Stimulated activated CD4-positive, alpha-beta T cell treated with anti-CD3 and anti-CD28 coated beads, TNF-alpha, amount 100 ng/mL, for 1 hour (primary cell): ENCODE measurements around the gene SORBS1.

ENCODE experiments used
- DNase-seq, 3 donors: peaks; one replicate each; pipeline ENCODE4 v3.0.0-alpha.2; 2020; ENCODE audit warnings: low read depth in 3 of 3, low spot score in 1 of 3

SORBS1 gene

GRCh38 chr10:95414844-95415485 is 146.2 kb downstream of the SORBS1 start:
- no peak for DNase-seq

GRCh38 chr10:95414016-95414830 is 146.9 kb downstream of the SORBS1 start:
- DNase-seq = no peak

GRCh38 chr10:95413588-95413987 is 147.6 kb downstream of the SORBS1 start:
- no peak for DNase-seq

DNA sequence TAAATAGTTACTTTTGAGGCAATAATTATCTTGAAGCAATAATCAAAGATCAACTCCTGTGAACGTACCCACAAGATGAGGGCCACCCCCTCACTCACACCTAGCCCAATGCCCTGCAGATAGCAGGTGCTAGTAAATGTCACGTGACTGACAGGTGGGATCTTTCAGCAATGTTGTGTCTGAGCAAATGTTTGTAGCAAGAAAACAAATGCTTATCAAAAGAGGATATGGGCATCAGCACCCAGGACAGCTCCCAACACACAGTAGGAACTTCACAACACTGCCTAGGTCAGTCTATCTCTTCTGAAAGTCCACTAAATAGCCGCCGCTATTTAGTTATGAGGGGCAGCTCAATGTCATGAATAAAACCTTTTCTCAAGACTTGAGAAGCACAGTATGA is 149.5 kb downstream of the SORBS1 start:
- DNase-seq = no peak

DNA sequence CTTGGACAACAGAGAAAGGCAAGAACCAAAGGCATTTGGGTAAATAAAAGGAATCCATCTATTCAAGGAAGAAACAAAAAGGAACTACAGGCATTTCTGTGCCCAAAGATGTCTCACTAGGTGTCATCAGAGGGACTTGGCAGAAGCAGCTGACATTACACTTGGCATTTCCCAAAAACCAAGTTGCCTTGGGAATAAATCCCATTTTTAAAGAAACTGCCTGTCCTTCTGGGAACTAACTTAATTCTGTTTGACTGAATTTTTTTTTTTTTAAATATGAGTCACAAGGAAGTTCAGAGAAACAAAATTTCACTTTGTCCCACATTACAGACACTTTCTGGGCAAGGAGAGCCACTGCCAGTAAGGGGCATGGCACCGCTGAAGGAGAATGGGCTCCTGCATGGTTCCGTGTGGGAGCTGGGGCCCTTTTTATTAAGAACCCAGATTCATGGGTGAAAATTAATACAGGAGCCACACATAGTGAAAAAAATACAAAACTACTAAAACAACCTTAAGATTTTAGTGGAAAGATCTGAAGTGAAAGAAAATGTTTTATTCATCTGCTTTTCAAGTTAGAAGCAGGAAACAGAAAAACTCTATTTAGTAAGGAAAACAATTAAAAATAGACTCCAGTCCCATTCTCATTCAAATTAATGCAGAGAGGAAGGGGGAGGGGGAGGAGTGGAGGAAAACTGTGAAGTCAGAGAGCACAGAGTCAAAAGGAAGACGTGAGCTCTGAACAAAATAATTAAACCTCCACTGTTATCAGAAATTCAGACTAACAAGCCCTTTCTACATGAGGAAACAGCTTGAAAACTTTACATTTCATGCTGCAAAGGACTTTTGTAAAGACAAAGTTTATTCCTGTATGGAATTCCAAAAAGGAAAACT is 151.9 kb downstream of the SORBS1 start:
- DNase-seq = no peak

DNA sequence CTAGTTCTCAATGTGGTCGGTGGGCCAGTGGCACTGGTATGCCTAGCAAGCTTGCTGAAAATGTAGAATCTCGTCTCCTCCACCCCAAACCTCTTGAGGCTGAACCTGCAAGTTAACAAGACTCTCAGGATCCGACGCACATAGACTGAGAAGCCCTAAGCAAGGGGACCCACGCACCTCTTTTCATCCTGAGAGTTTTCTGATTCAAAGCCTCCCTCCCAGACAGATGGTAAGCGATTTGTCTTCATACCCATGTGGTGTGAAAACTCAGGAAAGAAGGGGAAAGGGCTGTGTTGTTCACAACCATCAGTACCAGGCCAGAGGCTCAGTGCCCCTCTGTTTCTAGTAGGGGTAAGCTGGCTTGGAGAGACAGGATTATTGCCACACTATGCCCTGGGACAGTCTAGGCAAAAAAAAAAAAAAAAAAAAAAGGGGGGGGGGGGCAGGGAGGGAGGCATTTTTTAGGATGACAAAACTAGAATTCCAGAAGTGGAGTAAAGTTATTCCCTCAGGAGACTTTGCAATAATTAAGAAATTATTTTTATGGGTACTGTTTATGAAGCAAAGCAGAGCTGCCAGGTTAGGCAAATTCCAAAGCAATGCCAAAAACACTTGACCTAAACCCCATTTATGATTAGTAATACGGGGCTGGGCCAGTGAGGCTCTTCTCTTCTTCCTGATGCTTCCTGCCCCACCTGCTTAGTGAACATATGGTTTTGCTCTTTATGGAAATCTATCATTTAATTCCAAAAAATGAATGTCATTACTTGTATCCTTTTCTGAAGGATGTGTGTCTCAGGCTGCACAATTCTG is 152.8 kb downstream of the SORBS1 start:
- DNase-seq = no peak

GRCh38 chr10:95407546-95407945 is 153.6 kb downstream of the SORBS1 start:
- DNase-seq = no peak

DNA sequence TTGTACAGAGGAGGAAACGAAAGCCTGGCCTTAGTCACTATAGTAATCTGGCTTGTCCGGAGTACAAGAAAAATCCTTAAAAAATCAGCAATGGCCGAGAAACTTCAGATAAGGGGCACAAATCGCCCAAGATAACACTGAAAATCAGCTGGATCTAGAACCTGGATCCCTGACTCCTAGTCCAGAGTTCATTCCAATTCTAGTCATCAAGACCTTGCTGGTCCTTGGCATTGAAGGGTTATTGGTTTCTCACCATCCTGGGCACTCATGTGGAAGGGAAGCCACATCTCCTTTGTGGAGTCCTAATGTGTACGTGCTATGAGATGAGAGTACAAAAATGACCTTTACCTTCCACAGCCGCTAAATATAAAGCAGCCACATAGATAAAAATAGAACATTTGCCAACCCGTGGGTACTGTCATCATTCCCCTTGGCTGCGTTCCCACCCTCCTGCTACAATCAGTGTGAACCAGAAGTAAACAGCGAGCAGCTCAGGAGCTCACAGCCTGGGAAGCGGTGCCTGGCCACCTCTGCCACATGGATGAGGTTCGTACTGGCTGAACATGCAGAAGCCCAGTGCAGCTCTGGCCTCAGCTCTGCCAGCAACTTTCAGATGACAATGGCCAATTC is 154.4 kb downstream of the SORBS1 start:
- DNase-seq = no peak

DNA sequence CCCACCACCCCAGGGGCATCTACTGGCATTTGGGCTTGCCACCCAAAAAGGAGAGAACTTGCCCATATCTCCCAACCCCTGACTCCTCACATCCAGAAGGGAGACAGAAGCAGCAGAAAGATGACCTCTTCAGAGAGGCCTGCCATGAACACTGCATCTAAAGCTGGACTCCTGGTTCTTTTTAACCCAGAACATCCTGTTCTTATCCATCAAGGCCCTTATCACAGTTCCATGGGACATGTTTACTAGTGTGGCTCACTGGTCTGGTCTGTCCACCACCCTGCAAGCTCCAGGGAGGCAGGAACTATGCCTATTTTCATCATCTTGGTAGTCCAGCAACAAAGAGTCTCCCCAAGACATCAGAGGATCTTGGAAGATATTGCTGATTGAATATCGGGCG is 155.5 kb downstream of the SORBS1 start:
- no peak for DNase-seq

GRCh38 chr10:95404864-95405263 is 156.3 kb downstream of the SORBS1 start:
- DNase-seq = no peak

- DNase-seq = no peak
Observed at GRCh38 chr10:95404462-95404858, 156.7 kb downstream of the SORBS1 start.

DNA sequence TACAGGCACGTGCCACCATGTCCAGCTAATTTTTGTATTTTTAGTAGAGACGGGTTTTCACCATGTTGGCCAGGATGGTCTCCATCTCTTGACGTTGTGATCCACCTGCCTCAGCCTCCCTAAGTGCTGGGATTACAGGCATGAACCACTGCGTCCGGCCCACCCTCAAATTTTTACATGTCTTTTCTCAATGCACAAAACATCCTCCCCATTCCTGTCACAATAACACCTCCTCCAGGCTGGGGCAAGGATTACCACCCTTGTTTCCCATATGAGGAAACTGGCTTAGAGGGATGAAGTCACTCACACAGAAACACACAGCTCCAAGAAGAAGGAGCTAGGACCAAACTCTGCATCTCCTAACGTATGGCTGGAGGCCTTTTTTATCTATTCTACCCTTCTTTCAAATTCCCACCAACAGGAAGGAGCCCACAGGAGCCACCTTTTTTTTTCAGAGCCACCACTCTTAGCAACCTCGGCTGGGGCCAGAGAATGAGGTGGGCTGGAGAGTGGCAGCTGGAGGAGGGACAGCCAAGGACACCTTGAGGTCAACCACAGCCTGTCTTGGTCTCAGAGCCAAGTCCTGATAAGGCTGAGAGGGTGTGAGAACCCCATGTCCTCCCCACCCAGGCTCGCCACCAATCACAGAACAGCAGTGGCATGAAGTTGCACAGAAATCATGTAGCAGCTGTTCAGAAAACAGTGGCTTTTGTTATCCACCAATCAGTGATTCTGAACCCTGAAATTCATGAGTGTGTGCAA is 157.3 kb downstream of the SORBS1 start:
- no peak for DNase-seq

GRCh38 chr10:95401704-95402469 is 159.3 kb downstream of the SORBS1 start:
- no peak for DNase-seq

DNA sequence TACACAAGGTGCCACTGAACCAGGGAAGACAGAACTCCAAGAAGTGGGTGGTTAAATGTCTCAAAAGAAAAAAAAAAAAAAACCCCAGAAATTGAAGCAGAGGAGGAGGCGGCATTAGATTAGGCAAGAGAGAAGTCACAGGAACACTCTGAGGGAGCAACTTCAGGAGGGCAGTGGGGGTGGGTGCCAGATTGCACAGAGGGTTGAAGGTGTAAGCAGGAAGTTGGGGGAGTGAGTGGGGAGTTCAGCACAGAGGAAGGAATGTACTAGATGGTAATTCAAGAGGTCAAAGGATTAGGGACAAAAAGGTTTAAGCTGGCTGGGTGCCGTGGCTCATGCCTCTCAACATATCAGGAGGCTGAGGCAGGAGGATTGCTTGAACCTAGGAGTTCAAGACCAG is 160.4 kb downstream of the SORBS1 start:
- no peak for DNase-seq

- DNase-seq = no peak
Observed at GRCh38 chr10:95399183-95399582, 162.0 kb downstream of the SORBS1 start.

DNA sequence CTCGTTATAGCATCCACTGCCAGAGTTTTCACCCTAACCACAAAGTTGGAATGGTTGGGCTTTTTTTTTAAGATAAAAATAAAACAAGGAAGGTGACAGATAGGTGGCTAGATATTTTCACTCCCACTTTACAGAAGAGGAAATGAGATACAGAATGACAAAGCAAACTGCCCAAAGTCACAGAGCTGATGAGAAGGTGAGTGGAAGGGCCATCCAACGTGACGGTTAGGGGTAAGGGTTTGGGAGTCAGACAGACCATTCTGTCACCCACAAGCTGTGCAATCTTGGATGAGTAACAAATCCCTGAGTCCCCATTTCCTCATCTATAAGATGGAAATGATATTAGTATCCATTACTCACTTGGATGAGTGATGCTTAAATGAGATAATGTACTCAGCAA is 163.4 kb downstream of the SORBS1 start:
- DNase-seq = no peak

- no peak for DNase-seq
Observed at GRCh38 chr10:95395947-95396449, 165.2 kb downstream of the SORBS1 start.

GRCh38 chr10:95394161-95394880 is 166.8 kb downstream of the SORBS1 start:
- no peak for DNase-seq
